Panc1 (cell line): Measurements from ENCODE around the gene ARID1A. TPM values are rescaled to one million over a fixed set of nuclear protein-coding genes. Genes with fewer than 3 reads are reported as not detected.

Experiments used
- ATAC-seq: fragments of 200-7000 bp; cut with Tn5 transposase; 2 replicates; pipeline ENCODE4 v1.9.1; 2020; ENCODE audit warnings: mild to moderate bottlenecking, moderate library complexity
- BruUV-seq: library from RNA; stranded (reverse); fragments of 400-500 nt; replicated peaks from 2 replicates; lab custom pipeline; 2021; lab: Mats Ljungman, UMichigan
- CTCF ChIA-PET: fragments of 300-600 bp; sonication (Branson Sonifier 250); formaldehyde crosslinking; loops from one replicate; lab custom pipeline; 2022; ENCODE audit warnings: antibody characterized with exemption; lab: Charles Lee
- POLR2A ChIA-PET: fragments of 300-600 bp; sonication (Branson Sonifier 250); formaldehyde crosslinking; loops from one replicate; lab custom pipeline; 2022; ENCODE audit warnings: antibody characterized with exemption; lab: Charles Lee
- DNase-seq: peaks from one replicate; pipeline ENCODE4 v3.0.0-alpha.2; 2010; ENCODE audit warnings: low read depth, low spot score
- H3K27ac ChIP-seq: 2 replicates; pipeline ENCODE4 v1.5.1; 2011; ENCODE audit warnings: mild to moderate bottlenecking, low read length, inconsistent platforms
- H3K27me3 ChIP-seq: fragments of 200-500 bp; sonication (Bioruptor generic); 2 replicates; pipeline ENCODE4 v1.6.0; 2014; ENCODE audit warnings: low read length, inconsistent platforms; ENCODE audit not compliant: control insufficient read depth, insufficient read depth
- H3K36me3 ChIP-seq: fragments of 200-500 bp; sonication (Bioruptor generic); 2 replicates; pipeline ENCODE4 v1.5.1; 2014; ENCODE audit warnings: inconsistent platforms, mild to moderate bottlenecking, low read length, moderate library complexity; ENCODE audit not compliant: control insufficient read depth, insufficient read depth
- H3K4me1 ChIP-seq: 2 replicates; pipeline ENCODE4 v1.5.1; 2011; ENCODE audit warnings: inconsistent platforms, mild to moderate bottlenecking, low read length, moderate library complexity; ENCODE audit not compliant: control insufficient read depth, insufficient read depth
- H3K4me3 ChIP-seq, 2 experiments: 2 replicates each; pipeline ENCODE4 v1.5.1; 2011 to 2012; ENCODE audit warnings: low read depth in 2 of 2, low read length in 2 of 2, mild to moderate bottlenecking in 2 of 2, inconsistent platforms in 1 of 2, moderate library complexity in 1 of 2
- H3K9me3 ChIP-seq: fragments of 200-500 bp; sonication (Bioruptor generic); 2 replicates; pipeline ENCODE4 v1.5.1; 2014; ENCODE audit warnings: low read depth, mild to moderate bottlenecking, inconsistent platforms, low read length, moderate library complexity; ENCODE audit not compliant: control insufficient read depth, insufficient read depth
- CTCF ChIP-seq: fragments of 450-650 bp; IDR thresholded peaks from 2 replicates; pipeline ENCODE4 v1.5.1; 2017; ENCODE audit warnings: mild to moderate bottlenecking
- POLR2AphosphoS5 ChIP-seq: IDR thresholded peaks from 2 replicates; pipeline ENCODE4 v1.6.1; 2012; ENCODE audit warnings: mild to moderate bottlenecking, low read depth, low read length, moderate library complexity
- REST ChIP-seq, 2 experiments: IDR thresholded peaks; 2 replicates each; pipeline ENCODE4 v1.6.1; 2011 to 2012; ENCODE audit warnings: low read depth in 2 of 2, control low read depth in 1 of 2, low read length in 1 of 2, mild to moderate bottlenecking in 1 of 2, moderate library complexity in 1 of 2; ENCODE audit not compliant: insufficient read depth in 1 of 2
- SIN3A ChIP-seq: IDR thresholded peaks from 2 replicates; pipeline ENCODE4 v1.6.1; 2012; ENCODE audit warnings: low read depth, mild to moderate bottlenecking, low read length, moderate library complexity, borderline replicate concordance; ENCODE audit not compliant: insufficient read depth
- TCF7L2 ChIP-seq: IDR thresholded peaks from 2 replicates; pipeline ENCODE4 v1.6.1; 2011; ENCODE audit warnings: mild to moderate bottlenecking, low read depth, low read length, inconsistent platforms
- in situ Hi-C: cut with HindIII; loops from 2 replicates; pipeline ENCODE4 v1.10.0; 2016; ENCODE audit warnings: low sequenced_read_pairs, low pct_unique_long_range_greater_than_20kb
- intact Hi-C: fragments of 100-400 bp; cut with micrococcal nuclease; formaldehyde crosslinking; loops from one replicate; pipeline ENCODE4 v1.10.0; 2022; ENCODE audit not compliant: unreplicated experiment
- total RNA-seq: library from RNA; stranded (reverse); gene quantifications from one replicate; pipeline ENCODE4 v1.2.1, GENCODE V29; 2021; ENCODE audit not compliant: unreplicated experiment

Gene ARID1A
- total RNA-seq, 1 experiment from 2014 or later: 110 TPM

DNA sequence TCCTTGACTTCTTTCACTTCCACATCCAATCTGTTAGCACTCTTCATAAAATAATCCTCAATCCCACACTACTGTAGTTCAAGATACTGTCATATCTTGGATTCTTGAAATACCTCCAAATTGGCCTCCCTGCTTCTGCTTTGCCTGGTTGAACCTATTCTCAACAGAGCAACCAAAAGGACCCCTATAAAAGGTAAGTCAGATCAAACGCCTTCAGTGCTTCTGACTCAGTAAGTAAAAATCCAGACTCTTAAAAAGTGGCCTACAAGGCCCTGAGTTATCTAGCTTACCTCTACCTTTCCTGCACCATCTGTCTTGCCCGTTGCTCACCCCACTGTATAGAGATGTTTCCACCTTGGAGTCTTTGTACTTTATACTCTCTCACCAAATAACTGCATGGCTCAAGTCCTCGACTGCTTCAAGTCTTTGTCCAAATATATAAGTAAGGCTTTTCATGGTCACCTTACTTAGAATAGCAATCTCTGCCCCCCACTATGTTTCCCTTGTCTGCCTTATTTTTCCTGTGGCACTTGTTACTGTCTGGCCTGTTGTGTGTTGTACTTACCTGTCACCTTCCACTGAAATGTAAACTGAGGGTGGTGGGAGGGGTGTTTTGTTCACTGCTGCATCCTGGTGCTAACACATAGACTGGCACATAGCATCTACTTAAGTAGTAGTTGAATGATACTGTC lies 86.9 kb downstream of the ARID1A start:
- POLR2A ChIA-PET: interaction anchor here (0.6 kb wide), 1 partner anchor 143 kb away, joined by 3 read pairs; no protein-coding TSS in a partner anchor
- H3K27me3 ChIP-seq: no peaks in the 10 kb centered on the region
- intact Hi-C loops: no loop called here
- H3K4me1 ChIP-seq: peaks cover 61% of the 10 kb centered on the region
- in situ Hi-C loops: no loop called here
- H3K27ac ChIP-seq: 0 out of 2 replicates have a peak overlapping the region, but pooled peaks have one; percentile 26
- no peak for DNase-seq
- H3K9me3 ChIP-seq: no peaks in the 10 kb centered on the region
- BruUV-seq: no TSS peak
- CTCF ChIA-PET: no interaction called here
- peaks cover 25% of the 10 kb centered on the region for H3K36me3 ChIP-seq
- no peak for TF ChIP-seq REST (IDR thresholded peaks at IDR 0.05; ENCODE audit: insufficient read depth in 1 of 2, low read depth in 2 of 2, low read length in 1 of 2)
- TF ChIP-seq CTCF: no peak
- TF ChIP-seq TCF7L2: no peak
- no peak for TF ChIP-seq SIN3A
- TF ChIP-seq POLR2AphosphoS5: no peak
- ATAC-seq: no peak
- H3K4me3 ChIP-seq: no peak overlapping the region

DNA sequence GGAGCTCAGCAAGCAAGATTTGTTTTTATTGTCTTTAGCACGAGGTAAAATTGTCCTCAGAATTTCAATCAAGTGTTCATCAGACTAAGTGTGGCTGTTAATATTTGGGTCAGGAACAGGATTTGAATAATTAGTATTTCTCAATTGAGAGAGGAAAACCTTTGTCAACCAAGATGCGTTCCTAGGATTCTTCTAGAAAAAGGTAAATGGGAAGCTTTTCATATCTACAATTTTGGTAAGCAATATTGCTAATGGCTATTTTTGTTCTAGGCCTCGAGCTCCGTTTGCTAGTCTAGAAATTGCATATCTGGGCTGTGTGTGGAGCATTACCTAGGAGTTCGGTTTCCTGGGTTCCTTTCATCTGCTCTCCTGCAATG lies 87.8 kb downstream of the ARID1A start:
- Histone ChIP-seq H3K9me3 (no peaks in the 10 kb centered on the region), H3K4me1 (peaks cover 65% of the 10 kb centered on the region), H3K36me3 (peaks cover 23% of the 10 kb centered on the region), H3K27me3 (no peaks in the 10 kb centered on the region), H3K27ac (peak overlapping the region; percentile 14; the same call in 1 of the 2 replicates), H3K4me3 (no peak overlapping the region)
- POLR2A ChIA-PET: no interaction called here
- ATAC-seq: no peak
- CTCF ChIA-PET: no interaction called here
- TF ChIP-seq REST (IDR thresholded peaks at IDR 0.05; ENCODE audit: insufficient read depth in 1 of 2, low read depth in 2 of 2, low read length in 1 of 2) (no peak), POLR2AphosphoS5 (0 out of 2 replicates have a peak, but pooled peaks have one; percentile 4), CTCF (no peak), SIN3A (no peak), TCF7L2 (no peak)
- in situ Hi-C loops: no loop called here
- no TSS peak for BruUV-seq
- DNase-seq: no peak
- intact Hi-C loops: no loop called here
